Stimulated activated CD8-positive, alpha-beta memory T cell treated with anti-CD3 and anti-CD28 coated beads, Interleukin-4, amount 100 ng/mL, for 1 hour (primary cell): Measurements from ENCODE around the gene CLEC7A.

Source experiments
- DNase-seq, 2 donors: peaks; one replicate each; pipeline ENCODE4 v3.0.0-alpha.2; 2020; ENCODE audit warnings: low read depth in 2 of 2, low spot score in 1 of 2

The CLEC7A gene

GRCh38 chr12:10130042-10130441, at the start of gene CLEC7A:
TSS of gene CLEC7A (minus strand) at chr12:10130199. CDS start at chr12:10130082, 117 bp downstream.
- no peak for DNase-seq

GRCh38 chr12:10179776-10180181, 49.8 kb upstream of the CLEC7A start:
- DNase-seq = no peak

- DNase-seq = no peak
These were observed 48.8 kb upstream of the CLEC7A start, which contains the start of gene TMEM52B for GRCh38 chr12:10178821-10179220. TSS of gene TMEM52B (plus strand) at chr12:10179032. CDS start at chr12:10179575, 543 bp downstream.

GRCh38 chr12:10175846-10176636, 46.0 kb upstream of the CLEC7A start:
- DNase-seq = no peak

- DNase-seq = no peak
These were observed 45.1 kb upstream of the CLEC7A start for GRCh38 chr12:10174986-10175614.

GRCh38 chr12:10171973-10172728, 42.2 kb upstream of the CLEC7A start, which contains the start of gene OLR1:
TSS of gene OLR1 (minus strand) at chr12:10172132. CDS start at chr12:10172077, 55 bp downstream.
- no peak for DNase-seq

GRCh38 chr12:10170216-10170615, 40.2 kb upstream of the CLEC7A start:
- DNase-seq = no peak

- no peak for DNase-seq
These were observed 39.1 kb upstream of the CLEC7A start for GRCh38 chr12:10169104-10169503.

GRCh38 chr12:10167599-10167998, 37.6 kb upstream of the CLEC7A start:
- no peak for DNase-seq

- no peak for DNase-seq
These were observed 35.4 kb upstream of the CLEC7A start for GRCh38 chr12:10165421-10165820.

- DNase-seq = no peak
These were observed 33.1 kb upstream of the CLEC7A start for GRCh38 chr12:10163084-10163483.

- DNase-seq = no peak
These were observed 30.8 kb upstream of the CLEC7A start for GRCh38 chr12:10160617-10161385.

- no peak for DNase-seq
These were observed 29.3 kb upstream of the CLEC7A start for GRCh38 chr12:10159280-10159679.

- DNase-seq = no peak
These were observed 28.4 kb upstream of the CLEC7A start for GRCh38 chr12:10158406-10158805.

GRCh38 chr12:10155966-10156365, 26.0 kb upstream of the CLEC7A start:
- no peak for DNase-seq

GRCh38 chr12:10154145-10154496, 24.1 kb upstream of the CLEC7A start:
- DNase-seq = no peak

- DNase-seq = peak; percentile 11 to 19
These were observed 23.5 kb upstream of the CLEC7A start for GRCh38 chr12:10153271-10154144.

- DNase-seq = no peak
These were observed 21.6 kb upstream of the CLEC7A start for GRCh38 chr12:10151621-10152020.

- DNase-seq = no peak
These were observed 17.9 kb upstream of the CLEC7A start for GRCh38 chr12:10147714-10148403.
